ENCODE results near the gene GAS7.

GAS7 gene

GRCh38 chr17:10135539-10136257 is 62.7 kb downstream of the GAS7 start:
- no peak for DNase-seq (ENCODE audit: low spot score)

GRCh38 chr17:10130677-10131076 is 67.7 kb downstream of the GAS7 start:
- DNase-seq (ENCODE audit: low spot score) = no peak
- in situ Hi-C loops (cut with MboI; ENCODE audit: low sequenced_read_pairs, unreplicated experiment) = no loop called here
- TF ChIP-seq CTCF (IDR thresholded peaks at IDR 0.05; ENCODE audit: borderline replicate concordance, control extremely low read depth, extremely low read depth, insufficient read depth, missing control alignments) = no peak

More at GRCh38 chr17:10135539-10136257, 62.7 kb downstream of the GAS7 start:
- in situ Hi-C loops (cut with MboI; ENCODE audit: low sequenced_read_pairs, unreplicated experiment) = no loop called here
- TF ChIP-seq CTCF (IDR thresholded peaks at IDR 0.05; ENCODE audit: borderline replicate concordance, control extremely low read depth, extremely low read depth, insufficient read depth, missing control alignments) = no peak

- in situ Hi-C loops (cut with MboI; ENCODE audit: low sequenced_read_pairs, unreplicated experiment) = no loop called here
- no peak for TF ChIP-seq CTCF (IDR thresholded peaks at IDR 0.05; ENCODE audit: borderline replicate concordance, control extremely low read depth, extremely low read depth, insufficient read depth, missing control alignments)
- DNase-seq (ENCODE audit: low spot score) = no peak
Observed at GRCh38 chr17:10130263-10130662, 68.1 kb downstream of the GAS7 start.

GRCh38 chr17:10127819-10128425 is 70.5 kb downstream of the GAS7 start:
- no peak for DNase-seq (ENCODE audit: low spot score)

GRCh38 chr17:10126616-10127501 is 71.5 kb downstream of the GAS7 start:
- DNase-seq (ENCODE audit: low spot score) = no peak
- TF ChIP-seq CTCF (IDR thresholded peaks at IDR 0.05; ENCODE audit: borderline replicate concordance, control extremely low read depth, extremely low read depth, insufficient read depth, missing control alignments) = no peak
- in situ Hi-C loops (cut with MboI; ENCODE audit: low sequenced_read_pairs, unreplicated experiment) = no loop called here

More at GRCh38 chr17:10127819-10128425, 70.5 kb downstream of the GAS7 start:
- in situ Hi-C loops (cut with MboI; ENCODE audit: low sequenced_read_pairs, unreplicated experiment) = no loop called here
- TF ChIP-seq CTCF (IDR thresholded peaks at IDR 0.05; ENCODE audit: borderline replicate concordance, control extremely low read depth, extremely low read depth, insufficient read depth, missing control alignments) = no peak

- in situ Hi-C loops (cut with MboI; ENCODE audit: low sequenced_read_pairs, unreplicated experiment) = no loop called here
- DNase-seq (ENCODE audit: low spot score) = no peak
- no peak for TF ChIP-seq CTCF (IDR thresholded peaks at IDR 0.05; ENCODE audit: borderline replicate concordance, control extremely low read depth, extremely low read depth, insufficient read depth, missing control alignments)
Observed at GRCh38 chr17:10126276-10126615, 72.2 kb downstream of the GAS7 start.
